CD4-positive, alpha-beta T cell treated with Interferon alpha-2 for 1 hour (primary cell): ENCODE data around the gene BCL2A1.
"Not testable (repeated sequence)": the region's sequence is repeated elsewhere in the genome, so short reads cannot be mapped to it uniquely, and the experiment has no call there.

Source experiments
- DNase-seq, 2 donors: peaks; one replicate each; pipeline ENCODE4 v3.0.0-alpha.2; 2020 to 2022

BCL2A1 gene

DNA sequence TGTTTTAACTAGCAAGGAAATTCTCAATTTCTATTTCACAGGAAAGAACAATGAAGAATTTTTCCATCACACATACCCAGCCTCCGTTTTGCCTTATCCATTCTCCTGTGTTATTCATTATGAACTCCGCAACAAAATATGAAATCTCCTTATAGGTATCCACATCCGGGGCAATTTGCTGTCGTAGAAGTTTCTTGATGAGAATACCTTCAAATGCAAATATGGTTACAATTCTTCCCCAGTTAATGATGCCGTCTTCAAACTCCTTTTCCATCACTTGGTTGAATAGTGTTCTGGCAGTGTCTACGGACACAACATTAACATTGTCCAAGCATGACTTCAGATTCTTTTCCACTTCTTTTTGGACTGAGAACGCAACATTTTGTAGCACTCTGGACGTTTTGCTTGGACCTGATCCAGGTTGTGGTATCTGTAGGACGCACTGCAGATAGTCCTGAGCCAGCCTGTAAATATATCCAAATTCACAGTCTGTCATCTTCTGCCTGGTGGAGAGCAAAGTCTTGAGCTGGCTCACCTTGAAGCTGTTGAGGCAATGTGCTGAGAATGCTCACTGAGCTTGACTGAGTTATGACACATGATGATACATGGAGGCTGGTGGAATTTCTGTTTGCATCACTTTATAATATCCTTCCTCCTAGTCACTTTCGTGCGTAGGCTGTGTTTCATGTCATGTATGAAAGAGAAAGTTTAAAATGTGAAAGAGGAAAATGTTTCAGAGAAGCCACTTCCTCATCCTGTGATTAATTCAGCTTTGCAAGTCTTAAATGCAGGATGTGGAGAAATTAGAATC is at the start of gene BCL2A1:
BCL2A1 (minus strand) TSS at position 573 of the 811 bp plus-strand sequence; CDS start at position 496, 77 bp downstream.
- DNase-seq: peak; percentile 75

DNA sequence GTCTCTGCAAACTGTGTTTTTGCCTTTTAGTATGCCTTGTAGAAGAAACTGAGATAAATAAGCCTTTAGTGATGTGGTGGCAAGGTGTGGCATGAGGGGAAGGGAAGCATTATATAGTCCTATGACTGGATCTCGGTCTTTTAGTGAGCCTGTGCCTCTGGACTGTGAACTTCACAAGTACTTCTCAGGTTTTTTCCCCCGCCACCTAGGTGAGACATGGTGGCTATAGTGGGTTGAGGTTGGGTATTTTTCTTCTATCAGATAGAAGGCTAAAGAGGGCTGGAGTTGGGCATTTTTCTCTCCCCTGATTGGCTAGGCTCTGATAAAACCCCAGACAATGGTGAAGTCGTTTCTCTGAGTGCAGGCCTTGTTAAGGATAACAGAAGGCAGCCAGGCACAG is 49.7 kb upstream of the BCL2A1 start:
- DNase-seq: no peak

DNA sequence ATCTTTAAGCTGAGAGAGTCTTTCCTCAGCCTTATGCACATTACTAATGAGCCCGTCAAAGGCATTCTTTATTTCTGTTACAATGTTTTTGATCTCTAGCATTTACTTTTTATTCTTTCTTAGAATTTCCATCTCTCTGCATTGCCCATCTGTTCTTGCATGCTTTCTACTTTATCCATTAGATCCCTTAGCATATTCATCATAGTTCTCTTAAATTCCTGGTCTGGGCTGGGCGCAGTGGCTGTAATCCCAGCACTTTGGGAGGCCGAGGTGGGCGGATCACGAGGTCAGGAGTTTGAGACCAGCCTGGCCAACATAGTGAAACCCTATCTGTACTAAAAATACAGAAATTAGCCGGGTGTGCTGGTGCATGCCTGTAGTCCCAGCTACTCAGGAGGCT is 49.2 kb upstream of the BCL2A1 start:
- DNase-seq: not testable (repeated sequence)

DNA sequence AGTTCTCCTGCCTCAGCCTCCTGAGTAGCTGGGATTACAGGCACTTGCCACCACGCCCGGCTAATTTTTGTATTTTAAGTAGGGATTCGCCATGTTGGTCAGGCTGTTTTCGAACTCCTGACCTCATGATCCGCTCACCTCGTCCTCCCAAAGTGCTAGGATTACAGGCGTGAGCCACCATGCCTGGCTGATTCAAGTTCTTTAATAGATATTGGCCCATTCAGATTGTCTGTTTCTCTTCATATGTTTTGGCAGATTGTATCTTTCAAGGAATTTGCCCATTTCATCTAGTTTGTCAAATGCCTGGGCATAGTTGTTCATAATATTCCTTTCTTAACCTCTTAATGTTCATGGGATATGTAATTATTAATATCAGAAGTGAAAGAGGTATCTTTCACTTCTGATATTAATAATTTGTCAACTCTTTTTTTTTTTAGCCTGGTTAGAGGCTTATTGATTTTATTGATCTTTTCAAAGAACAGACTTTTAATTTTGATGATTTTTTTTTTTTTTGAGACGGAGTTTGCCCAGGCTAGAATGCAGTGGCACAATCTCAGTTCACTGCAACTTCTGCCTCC is 48.3 kb upstream of the BCL2A1 start:
- DNase-seq: no peak

DNA sequence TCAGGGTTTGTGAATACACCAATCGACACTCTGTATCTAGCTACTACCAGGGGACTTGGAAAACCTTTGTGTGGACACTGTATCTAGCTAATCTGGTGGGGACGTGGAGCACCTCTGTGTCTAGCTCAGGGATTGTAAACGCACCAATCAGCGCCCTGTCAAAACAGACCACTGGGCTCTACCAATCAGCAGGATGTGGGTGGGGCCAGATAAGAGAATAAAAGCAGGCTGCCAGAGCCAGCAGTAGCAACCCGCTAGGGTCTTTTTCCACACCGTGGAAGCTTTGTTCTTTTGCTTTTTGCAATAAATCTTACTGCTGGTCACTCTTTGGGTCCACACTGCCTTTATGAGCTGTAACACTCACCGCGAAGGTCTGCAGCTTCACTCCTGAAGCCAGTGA is 46.1 kb upstream of the BCL2A1 start:
- DNase-seq: not testable (repeated sequence)

DNA sequence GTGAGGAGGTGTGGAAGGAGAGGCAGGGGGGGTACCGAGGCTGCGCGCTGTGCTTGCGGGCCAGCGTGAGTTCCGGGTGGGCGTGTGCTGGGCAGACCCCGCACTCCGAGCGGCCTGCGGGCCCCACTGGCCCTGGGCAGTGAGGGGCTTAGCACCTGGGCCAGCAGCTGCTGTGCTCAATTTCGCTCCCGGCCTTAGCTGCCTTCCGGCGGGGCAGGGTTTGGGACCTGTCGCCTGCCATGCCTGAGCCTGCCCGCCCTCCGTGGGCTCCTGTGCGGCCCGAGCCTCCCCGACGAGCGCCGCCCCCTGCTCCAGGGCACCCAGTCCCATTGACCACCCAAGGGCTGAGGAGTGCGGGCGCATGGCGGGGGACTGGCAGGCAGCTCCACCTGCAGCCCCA is 45.5 kb upstream of the BCL2A1 start:
- not testable (repeated sequence) for DNase-seq

DNA sequence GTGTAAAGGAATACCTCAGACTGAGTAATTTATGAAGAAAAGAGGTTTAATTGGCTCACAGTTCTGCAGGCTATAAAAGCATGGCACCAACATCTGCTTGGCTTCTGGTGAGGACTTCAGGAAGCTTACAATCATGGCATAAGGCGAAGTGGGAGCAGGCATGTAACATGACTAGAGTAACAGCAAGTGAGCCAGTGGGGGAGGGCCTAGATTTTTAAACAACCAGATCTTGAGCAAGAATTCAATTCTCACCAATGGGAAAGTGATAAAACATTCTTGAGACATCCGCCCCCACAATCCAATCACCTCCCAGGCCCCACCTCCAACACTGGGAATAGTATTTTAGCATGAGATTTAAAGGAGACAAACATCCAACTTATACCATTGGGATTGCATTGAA is 44.2 kb upstream of the BCL2A1 start:
- DNase-seq: no peak

DNA sequence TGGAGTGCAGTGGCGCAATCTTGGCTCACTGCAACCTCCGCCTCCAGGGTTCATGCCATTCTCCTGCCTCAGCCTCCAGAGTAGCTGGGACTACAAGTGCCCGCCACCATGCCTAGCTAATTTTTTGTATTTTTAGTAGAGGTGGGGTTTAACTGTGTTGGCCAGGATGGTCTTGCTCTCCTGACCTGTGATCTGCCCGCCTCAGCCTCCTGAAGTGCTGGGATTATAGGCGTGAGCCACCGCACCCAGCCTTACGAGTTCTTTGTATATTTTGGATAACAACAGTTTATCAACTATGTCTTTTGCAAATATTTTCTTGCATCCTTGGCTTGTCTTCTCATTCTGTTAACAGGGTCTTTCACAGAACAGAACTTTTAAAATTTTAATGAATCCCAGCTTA is 43.2 kb upstream of the BCL2A1 start:
- DNase-seq: not testable (repeated sequence)

DNA sequence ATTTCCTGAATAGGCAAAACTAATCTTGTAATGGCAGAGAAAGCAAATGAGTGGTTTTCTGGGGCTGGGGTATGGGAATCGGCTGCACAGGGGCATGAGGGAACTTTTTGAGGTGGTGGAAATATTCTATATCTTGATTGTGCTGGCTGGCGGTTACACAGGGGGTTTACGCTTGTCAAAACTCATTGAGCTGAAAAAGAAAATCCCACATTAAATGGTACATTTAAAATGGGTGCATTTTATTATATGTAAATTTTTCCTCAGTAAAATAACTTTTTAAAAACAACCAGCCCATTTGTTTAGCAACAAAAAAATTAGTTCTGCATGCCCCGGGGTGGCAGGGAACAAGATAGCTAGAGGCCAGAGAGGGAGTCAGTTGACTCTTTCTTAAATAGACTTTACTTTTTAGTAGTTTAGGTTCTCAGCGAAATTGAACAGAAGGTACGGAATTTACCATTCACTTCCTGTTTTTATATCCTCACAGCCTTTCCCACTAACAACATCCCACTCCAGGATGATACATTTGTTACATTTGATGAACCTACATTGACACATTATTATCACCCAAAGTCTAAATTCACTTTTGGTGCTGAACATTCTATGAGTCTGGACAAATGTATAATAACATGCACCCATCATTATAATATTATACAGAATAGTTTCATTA is 41.2 kb upstream of the BCL2A1 start:
- DNase-seq: no peak

DNA sequence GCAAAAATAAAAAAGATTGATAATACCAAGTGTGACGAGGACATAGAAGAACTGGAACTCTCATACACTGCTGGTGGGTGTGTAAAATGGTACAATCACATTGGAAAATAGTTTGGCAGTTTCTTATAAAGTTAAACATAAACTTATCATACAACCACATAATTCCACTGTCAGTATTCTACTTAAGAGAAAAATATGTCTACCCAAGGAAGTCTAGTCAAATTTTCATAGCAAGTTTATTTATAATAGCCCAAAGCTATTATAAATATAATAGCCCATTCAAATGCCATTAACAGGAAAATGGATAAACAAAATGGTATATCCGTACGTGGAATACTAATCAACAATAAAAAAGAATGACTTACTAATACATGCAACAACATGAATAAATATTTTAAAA is 40.6 kb upstream of the BCL2A1 start:
- no peak for DNase-seq

DNA sequence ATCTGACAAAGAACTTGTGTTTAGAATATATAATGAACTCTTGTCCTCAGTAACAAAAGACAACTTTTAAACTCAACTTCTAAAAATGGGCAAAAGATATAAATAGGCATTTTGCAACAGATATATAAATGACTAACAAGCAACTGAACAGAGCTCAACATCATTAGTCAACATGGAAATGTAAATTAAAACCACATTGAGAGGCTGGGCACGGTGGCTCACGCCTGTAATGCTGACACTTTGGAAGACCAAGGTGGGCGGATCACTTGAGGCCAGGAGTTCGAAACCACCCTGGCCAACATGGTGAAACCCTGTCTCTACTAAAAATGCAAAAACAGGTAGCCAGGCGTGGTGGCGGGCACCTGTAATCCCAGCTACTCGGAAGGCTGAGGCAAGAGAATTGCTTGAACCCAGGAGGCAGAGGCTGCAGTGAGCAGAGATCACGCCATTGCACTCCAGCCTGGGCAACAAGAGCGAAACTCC is 40.1 kb upstream of the BCL2A1 start:
- not testable (repeated sequence) for DNase-seq

DNA sequence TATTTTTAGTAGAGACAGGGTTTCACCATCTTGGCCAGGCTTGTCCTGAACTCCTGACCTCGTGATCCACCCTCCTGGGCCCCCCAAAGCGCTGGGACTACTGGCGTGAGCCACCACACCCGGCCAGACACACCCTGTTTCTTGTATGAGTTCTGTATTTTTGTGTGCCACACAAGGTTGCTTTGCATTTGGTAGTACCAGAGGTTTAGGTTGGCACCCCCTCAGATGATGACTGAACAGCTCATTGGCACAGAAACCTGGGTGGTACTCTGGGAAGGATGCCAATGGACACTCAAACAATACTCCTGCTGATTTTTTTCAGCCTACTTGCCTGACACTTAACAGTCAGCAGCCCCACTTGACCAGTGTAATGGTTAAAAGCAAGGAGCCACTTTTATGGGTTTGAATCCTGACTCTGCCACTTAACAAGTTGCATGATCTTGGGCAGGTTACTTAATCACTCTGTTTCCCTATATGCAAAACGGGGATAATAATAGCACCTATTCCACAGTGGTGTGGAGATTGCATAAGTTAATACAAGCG is 39.2 kb upstream of the BCL2A1 start:
- DNase-seq: no peak

DNA sequence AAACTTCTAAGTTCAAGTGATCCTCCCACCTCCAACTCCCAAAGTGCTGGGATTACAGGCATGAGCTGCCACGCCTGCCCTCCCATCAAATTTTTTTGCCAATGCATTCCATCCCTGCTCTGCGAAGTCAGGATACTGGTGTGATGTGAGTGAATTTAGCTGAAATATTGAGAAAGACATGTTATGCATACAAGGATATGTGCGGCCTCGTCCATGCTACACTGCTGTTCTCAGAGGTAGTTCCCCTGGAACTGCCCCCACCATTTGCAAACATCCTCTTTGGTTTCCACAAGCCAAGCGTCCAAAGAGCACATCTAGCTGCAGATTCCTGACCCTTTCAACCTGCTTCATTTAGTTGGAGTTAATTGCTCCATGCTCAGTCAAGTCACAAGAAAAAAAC is 36.5 kb upstream of the BCL2A1 start:
- DNase-seq: no peak

DNA sequence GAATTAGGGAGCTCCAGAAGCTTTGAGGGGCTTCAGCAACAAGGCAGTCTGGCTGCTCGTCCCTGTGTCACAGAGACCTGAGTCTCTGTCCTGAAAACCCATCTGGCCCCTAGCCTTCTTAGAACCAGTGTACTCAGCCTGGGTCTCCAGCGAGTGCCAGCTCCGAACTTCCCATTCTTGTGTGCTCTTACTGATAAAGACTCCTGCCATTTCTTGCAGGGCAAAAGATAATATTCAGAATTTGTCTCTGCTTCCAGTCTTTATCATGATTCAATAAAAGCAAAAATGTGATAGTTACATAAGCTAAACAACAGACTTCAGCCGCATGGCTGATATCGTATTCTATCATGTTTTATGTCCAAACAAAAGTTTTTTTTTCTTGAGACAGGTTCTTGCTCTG is 36.0 kb upstream of the BCL2A1 start:
- DNase-seq: no peak

DNA sequence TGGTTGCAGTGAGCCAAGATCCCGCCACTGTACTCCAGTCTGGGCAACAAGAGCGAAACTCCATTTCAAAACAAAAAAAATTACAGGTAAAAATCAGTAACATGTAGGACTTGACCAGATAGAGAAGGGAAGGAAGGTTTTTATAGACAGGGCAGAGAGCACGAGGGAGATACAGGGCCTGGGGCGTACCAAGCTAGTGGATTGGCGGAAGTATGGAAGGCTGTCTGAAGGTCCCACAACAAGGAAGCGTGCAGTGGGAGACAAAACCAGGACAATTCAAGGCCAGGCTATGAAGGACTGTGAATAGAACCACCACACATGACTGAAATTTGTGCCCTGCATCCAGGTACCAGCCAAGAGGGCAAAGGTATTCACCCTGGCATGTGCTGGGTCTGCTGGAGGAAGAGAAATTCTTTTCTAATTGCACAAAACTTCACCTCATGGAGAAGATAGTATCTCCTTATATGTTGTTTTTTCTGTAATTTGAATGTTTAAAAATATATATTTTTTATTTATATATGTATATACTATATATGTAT is 33.0 kb upstream of the BCL2A1 start:
- DNase-seq: no peak

DNA sequence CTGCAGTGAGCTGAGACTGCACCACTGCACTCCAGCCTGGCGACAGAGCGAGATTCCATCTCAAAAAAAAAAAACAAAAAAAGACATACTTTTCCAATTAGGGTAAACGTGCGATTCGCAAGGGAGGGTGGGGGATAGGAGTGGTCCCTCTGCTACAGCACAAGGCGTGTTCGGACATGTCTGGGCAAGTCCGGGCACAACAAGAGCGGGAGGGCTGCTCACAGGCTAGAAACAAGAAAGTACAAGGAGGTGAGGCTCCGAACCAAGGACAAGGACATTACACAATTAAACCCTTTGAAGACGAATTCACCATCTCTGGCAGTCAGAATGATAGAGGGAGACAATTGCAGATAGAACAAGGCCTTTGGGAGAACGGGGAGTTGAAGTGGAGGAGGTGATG is 32.2 kb upstream of the BCL2A1 start:
- no peak for DNase-seq

DNA sequence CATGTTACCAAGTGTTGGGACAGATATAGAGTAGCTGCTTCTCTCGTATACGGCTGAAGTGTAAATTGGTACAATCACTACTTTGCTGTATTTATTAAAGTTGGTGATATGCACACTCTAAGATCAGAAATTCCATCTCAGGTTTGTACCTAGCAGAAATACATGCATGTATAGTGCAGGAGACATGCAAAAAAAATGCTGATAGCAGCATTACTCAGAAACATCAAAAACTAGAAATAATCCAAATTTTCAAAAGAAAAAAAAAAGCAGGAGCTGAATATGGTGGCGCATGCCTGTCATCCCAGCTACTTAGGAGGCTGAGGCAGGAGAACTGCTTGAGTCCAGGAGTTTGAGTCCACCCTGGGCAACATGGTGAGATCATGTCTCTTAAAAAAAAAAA is 31.3 kb upstream of the BCL2A1 start:
- no peak for DNase-seq

DNA sequence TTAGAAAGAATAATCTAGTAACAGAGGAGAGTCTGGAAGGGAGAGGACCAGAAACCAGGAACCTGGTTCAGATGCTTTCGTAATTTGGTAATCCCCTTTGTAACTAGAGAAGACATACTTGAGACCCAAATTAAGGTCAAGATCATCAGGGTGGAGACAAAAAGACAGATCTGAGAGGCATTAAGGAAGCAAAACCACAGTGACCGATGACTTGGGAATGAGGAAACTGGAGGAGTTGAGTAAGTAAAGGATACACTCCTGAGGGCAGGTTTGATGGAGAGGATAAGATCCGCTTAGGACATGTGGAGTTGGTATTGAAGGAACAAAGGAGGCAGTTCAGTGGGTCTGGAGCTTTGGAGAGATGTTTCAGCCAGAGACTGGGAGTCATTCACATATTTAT is 23.6 kb upstream of the BCL2A1 start:
- DNase-seq: no peak

DNA sequence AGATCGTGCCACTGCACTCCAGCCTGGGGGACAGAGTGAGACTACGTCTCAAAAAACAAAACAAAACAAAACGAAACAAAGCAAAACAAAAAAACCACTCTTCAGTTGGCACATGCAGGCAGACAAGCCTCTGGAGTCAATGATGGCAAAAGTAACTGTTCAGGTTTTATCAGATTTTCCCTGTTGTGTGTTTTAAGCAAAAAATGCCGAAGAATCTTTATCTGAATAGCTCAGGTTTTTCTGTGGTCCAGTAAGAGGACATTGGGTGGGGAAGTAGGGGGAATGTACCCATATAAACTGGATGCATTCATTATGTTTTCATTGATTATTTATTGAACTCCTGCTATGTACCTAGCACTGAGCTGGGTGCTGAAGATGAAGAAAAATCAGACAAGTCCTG is 20.8 kb upstream of the BCL2A1 start:
- DNase-seq: no peak

DNA sequence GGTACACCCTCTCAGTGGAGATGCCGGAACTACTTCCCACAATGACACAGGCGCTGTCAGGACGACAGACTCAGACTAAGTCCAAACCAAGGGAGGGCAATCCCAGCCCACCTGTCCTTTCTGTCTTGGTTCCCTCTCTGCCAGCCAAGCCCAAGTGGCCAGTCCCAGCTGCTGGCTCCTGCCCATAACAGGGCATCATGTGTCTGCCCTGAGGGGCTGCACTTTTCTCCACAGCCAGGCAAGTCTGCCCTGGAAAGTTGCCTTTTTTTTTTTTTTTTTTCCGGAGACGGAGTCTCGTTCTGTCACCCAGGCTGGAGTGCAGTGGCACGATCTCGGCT is 20.0 kb upstream of the BCL2A1 start:
- DNase-seq: no peak

DNA sequence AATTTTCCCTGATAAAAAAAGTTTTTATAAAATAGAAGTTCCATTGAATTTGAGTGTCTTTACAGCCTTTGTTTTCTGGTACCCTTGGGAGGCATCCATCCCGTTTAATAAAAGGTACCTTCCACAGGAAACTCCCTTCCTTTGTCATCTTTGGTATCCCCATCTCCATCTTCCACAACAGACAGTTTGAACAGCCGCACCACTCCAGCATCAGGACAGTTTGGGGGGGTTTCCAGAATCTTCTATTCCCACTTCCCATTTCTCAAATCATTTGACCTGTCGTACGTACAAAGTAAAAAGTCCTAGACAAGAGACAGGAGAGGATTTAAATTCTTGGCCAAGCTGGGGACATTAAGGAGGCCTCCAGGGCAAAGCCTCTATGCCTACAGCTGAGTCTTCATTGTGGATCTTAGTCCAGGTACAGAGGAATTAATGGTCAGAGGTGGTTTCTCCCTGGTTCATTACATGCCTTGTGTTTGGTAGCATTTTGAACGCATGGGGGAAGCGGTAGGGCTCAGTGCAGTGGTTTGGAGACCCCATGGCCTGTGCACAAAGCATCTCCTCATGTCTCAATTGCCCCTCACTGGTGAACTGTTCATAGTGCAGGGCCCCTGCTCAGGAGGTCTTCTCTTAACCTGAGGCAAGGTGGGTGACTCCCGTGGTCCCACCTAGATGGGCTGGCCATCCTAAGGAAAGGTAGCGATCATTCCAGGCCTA is 19.4 kb upstream of the BCL2A1 start:
- DNase-seq: no peak

DNA sequence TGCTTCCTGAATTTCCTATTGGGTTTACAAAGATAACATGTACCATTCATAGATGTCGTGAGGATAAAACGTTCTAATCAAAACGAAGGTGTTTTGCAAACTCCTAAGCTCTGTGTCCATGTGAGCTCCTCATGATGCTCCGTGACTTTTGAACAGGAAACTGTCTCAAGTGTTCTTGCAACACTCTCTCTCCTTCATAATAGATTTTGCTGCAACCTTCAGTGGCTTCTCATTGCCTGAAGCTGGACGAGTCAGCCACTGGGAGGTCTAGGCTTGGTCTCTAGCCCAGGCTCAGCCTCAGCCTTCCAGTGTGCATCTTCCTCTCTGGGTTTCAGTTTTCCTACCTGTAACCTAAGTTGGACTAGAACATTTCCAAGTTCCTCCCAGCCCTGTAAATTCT is 18.7 kb upstream of the BCL2A1 start:
- peak in 1 of 2 donors; percentile 21 for DNase-seq

DNA sequence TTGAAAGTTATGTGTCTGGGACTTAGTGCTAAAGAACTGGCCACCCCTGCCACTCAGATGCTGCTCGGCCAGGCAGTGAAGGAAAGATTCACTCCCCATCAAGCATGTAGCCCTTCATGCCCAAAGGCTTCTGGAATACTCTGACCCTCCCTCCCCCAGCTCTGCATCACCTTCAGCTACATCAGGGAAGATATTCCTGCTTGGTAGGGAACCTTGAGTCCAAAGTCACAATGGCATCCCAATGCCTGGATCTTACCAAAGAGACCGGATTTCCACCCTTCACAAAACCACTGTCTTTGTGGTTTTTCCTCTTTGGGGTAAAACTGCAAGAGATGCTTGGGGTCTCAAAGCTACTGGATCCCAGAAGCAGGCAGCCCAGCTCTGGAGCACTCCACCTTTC is 18.2 kb upstream of the BCL2A1 start:
- DNase-seq: no peak
